Fibroblast of lung (primary cell): ENCODE results near the gene TTC23.

Experiments
- CTCF ChIP-seq, 2 donors: IDR thresholded peaks in 1 of 2; conservative IDR thresholded peaks in 1 of 2; 1 replicate in 1 of 2; 2 replicates in 1 of 2; pipeline ENCODE4 v1.5.1; 2011 to 2012; ENCODE audit warnings: low read length in 2 of 2, control low read depth in 1 of 2, inconsistent platforms in 1 of 2, low read depth in 1 of 2, mild to moderate bottlenecking in 1 of 2
- EZH2 ChIP-seq: IDR thresholded peaks from 2 replicates; pipeline ENCODE4 v1.5.1; 2012; ENCODE audit warnings: low read length, control low read depth, mild to moderate bottlenecking; ENCODE audit errors: missing control alignments

GRCh38 chr15:99172989-99173388, 76.4 kb downstream of the TTC23 start:
- TF ChIP-seq CTCF (conservative IDR thresholded peaks at IDR 0.05 in 1 of 2, IDR thresholded peaks at IDR 0.05 in 1 of 2; ENCODE audit: low read depth in 1 of 2, low read length in 2 of 2): no peak
- TF ChIP-seq EZH2: no peak
